ENCODE measurements around the gene KCNJ18. TPM values are rescaled to one million over a fixed set of nuclear protein-coding genes. Genes with fewer than 3 reads are reported as not detected.
"Not testable (repeated sequence)": the region's sequence is repeated elsewhere in the genome, so short reads cannot be mapped to it uniquely, and the experiment has no call there.

Gene KCNJ18
- total RNA-seq, 1 experiment from 2014 or later = 0.35 TPM

- not testable (repeated sequence) for DNase-seq (ENCODE audit: low spot score)
These were observed 10.8 kb downstream of the KCNJ18 start for GRCh38 chr17:21702940-21703640.

DNA sequence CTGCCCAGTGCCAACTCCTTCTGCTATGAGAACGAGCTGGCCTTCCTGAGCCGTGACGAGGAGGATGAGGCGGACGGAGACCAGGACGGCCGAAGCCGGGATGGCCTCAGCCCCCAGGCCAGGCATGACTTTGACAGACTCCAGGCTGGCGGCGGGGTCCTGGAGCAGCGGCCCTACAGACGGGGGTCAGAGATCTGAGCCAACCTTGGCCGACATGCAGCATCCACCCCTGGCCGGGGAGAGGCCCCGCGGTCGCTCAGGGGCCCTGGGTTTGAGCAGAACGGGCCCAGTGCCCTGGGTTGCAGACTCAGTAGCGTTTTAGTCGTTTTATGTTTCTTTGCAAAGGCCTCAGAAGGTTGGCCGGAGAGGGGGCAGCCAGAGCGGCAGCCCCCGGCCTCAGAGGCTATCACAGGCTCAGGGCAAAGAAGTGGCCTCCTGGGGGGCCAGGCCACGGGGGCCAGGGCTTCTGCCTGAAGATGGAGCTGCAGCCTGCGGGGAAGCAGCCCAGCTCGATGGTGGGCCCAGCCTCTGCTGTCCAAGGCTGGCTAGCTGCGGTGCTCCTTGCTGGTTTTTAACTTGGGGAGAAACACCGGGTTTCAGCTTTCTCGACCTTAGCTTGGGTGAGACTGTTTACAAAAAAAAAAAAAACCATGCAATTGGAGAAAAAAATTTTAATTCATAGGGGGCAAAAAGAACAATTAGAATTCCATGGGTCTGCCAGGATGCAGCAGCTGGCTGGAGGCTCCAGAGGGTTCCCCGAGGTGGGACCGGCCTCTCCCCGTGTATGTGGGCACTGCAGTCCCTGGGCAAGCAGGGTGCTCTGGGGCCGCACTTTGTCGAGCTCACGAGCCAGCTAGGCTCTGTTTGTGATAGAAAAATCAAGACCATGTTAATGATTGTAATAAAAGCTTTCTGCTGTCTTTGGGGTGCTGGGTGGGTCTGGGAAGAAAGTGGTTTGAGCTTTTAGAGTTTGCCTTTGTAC is 11.9 kb downstream of the KCNJ18 start:
- DNase-seq (ENCODE audit: low spot score) = not testable (repeated sequence)

DNA sequence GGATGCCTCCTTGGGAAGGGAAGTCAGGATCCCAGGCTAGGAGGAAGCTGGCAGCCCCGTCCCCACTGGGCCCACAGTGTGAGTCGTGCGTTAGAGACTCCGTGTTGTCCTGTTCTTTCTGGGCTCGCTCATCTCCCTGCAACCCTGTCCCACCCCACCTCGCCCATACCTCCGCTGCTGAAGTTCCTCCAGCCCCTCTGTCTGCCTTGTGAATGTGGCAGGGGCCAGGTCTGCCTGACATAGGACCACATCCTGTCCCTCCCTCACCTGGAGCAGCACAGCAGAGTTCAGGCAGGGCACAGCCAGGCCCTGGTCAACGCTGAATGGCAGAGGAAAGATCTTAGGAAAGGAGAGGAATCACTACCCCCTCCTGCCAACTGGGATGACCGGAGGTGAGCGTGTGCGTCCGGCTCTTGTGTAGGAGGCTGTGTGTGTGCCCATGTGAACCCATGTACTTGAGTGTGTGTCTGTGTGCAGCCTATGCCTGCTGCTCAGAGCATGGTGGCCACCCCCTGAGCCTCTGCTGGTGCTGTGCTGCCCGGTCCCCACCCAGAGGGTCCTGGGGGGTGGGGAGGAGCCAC is 12.8 kb downstream of the KCNJ18 start:
- no peak for DNase-seq (ENCODE audit: low spot score)

GRCh38 chr17:21705746-21706145 is 13.4 kb downstream of the KCNJ18 start:
- not testable (repeated sequence) for DNase-seq (ENCODE audit: low spot score)

GRCh38 chr17:21706546-21706945 is 14.2 kb downstream of the KCNJ18 start:
- DNase-seq (ENCODE audit: low spot score) = not testable (repeated sequence)

GRCh38 chr17:21707131-21707530 is 14.8 kb downstream of the KCNJ18 start:
- DNase-seq (ENCODE audit: low spot score) = not testable (repeated sequence)

- not testable (repeated sequence) for DNase-seq (ENCODE audit: low spot score)
These were observed 15.6 kb downstream of the KCNJ18 start for GRCh38 chr17:21707711-21708611.

- DNase-seq (ENCODE audit: low spot score) = not testable (repeated sequence)
These were observed 16.6 kb downstream of the KCNJ18 start for GRCh38 chr17:21708612-21709535.

GRCh38 chr17:21709994-21710393 is 17.7 kb downstream of the KCNJ18 start:
- DNase-seq (ENCODE audit: low spot score) = not testable (repeated sequence)

DNA sequence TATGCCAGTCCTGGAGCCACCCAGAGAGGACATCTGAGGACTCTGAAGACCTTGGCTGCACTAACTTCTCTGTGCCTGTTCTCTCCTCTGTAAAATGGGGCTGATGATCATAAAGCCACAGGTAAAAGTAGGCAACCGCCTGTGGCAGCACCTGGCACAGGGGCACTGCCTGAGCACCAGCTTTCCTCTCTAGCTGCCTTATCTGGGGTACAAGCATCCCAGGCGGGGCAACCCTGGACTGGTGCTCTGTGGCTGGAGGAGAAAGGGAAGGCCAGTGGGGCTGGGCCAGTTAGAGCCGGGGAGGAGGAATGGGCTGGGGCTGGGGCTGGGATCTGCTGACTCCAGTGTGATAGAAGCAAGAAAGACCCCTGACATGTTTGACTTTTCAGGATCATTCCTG is 18.2 kb downstream of the KCNJ18 start:
- not testable (repeated sequence) for DNase-seq (ENCODE audit: low spot score)

- no peak for DNase-seq (ENCODE audit: low spot score)
These were observed 18.9 kb downstream of the KCNJ18 start for GRCh38 chr17:21711182-21711581.

GRCh38 chr17:21713020-21713419 is 20.7 kb downstream of the KCNJ18 start:
- DNase-seq (ENCODE audit: low spot score) = not testable (repeated sequence)

DNA sequence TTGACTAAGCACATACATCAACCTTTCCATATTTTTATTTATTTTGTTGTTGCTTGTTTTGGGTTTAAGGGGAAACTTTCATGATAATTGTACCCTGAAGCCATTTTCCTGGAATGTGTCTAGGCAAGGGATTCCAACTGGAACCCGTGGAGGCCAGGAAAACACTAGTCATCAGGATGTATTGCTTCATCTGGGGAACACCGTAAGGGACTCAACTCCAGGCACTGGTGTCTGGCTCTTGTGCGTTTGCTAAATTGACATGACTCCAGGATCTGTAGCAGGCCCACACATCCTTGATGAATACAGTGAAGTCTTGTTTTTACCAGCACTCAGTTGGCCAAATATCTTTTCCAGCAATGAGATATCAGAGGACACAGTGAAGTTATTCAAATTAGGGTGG is 21.3 kb downstream of the KCNJ18 start:
- not testable (repeated sequence) for DNase-seq (ENCODE audit: low spot score)

DNA sequence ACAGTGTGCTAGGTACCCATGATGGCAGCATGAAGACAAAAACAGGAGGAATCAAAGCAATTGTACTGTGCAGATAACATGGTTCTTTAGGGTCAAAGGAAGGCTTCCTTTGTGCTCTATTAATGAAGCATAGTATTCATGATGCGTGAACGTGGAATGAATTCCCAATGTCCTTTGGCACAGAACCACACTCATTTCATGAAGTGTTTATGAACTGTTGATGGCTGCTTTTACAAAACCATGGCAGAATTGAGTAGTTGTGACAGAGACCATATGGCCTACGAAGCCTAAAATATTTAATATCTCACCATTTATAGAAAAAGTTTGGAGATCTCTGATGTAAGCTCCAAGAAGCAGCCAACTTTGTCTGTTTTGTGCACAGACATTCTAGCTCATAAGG is 22.4 kb downstream of the KCNJ18 start:
- DNase-seq (ENCODE audit: low spot score) = not testable (repeated sequence)

DNA sequence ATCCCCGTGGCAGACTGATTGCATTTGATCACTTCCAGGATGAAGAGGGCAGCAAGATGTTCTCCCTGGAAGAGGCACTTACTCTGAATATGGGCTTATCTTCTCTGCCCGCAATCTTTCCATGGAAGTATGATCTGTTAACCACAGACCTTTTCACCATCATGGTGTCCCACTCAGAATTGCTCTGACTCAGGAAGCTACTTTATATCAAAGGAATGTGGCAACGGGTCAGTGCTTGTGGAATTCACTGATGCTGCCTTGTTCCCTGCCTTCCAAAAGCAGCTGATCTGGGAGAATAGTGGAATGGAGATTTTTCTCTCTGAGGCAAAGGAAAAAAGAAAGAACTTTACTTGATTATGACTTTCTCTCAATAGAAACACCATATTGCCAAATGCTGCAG is 23.6 kb downstream of the KCNJ18 start:
- not testable (repeated sequence) for DNase-seq (ENCODE audit: low spot score)

DNA sequence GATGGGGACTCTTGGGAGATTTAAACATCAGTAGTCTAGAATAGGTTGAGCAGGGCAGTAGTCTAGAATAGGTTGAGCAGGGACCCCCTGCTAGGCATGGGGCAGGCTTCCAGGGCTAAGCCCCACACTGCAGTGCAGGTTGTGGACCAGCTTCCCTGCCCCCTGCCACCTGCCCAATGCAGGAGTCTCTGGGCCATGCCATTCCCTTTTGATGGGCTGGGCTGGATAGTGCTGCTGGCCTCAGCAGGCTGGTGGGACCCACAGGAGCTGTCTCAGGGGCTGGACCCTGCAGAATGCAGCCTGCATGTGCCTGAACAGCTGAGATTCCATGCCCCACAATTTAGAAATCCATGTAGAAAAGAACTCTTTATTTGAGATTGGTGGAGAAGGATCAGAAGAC is 26.6 kb downstream of the KCNJ18 start:
- not testable (repeated sequence) for DNase-seq (ENCODE audit: low spot score)

DNA sequence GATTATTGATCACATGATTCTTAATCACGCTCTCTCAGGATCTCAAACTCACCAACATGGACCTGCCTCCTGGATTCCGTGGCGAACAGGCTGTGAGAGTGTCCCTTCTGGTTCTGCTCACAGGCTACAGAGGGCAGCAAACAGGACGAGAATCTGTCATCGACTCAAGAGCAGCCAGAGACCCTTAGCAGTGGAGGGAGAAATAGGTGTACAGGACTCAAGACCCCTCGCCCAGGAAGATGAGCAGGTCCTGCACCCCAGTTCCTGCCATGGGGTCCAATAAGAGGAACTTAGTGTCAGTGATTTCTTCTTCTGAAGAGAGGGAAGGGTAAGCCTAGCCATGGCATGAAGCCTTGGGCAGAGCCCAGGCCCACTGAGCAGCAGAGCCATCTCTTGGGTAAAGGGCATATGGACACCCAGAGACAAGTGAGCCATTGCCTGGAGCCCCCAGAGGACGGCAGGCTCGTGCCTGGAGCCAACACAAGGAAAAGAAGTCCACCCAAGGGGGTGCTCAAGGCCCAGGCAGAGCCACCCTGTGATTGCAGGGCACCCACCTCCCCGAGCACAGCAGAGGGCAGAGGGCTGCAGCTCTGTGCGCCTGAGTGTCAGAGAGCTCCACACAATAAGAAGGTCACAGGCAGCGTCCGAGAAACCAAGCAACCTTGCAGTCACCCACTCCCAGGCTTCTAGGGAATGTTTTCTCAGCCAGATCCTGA is 27.3 kb downstream of the KCNJ18 start:
- DNase-seq (ENCODE audit: low spot score) = not testable (repeated sequence)

- not testable (repeated sequence) for DNase-seq (ENCODE audit: low spot score)
These were observed 28.2 kb downstream of the KCNJ18 start for GRCh38 chr17:21720566-21720965.

GRCh38 chr17:21722268-21722667 is 29.9 kb downstream of the KCNJ18 start:
- DNase-seq (ENCODE audit: low spot score) = not testable (repeated sequence)
